ENCODE results near the gene LIPC.

LIPC gene

GRCh38 chr15:58553365-58553918 lies 121.7 kb downstream of the LIPC start:
- no peak for FAIRE-seq
- TF ChIP-seq POLR2A (IDR thresholded peaks at IDR 0.05; ENCODE audit: low read depth, low read length), result no peak
- no peak for DNase-seq (ENCODE audit: insufficient read length, low spot score)

GRCh38 chr15:58554758-58555157 lies 123.0 kb downstream of the LIPC start:
- FAIRE-seq (no peak), DNase-seq (ENCODE audit: insufficient read length, low spot score) (no peak)
- no peak for TF ChIP-seq POLR2A (IDR thresholded peaks at IDR 0.05; ENCODE audit: low read depth, low read length)

- no peak for TF ChIP-seq POLR2A (IDR thresholded peaks at IDR 0.05; ENCODE audit: low read depth, low read length)
- no peak for FAIRE-seq
- DNase-seq (ENCODE audit: insufficient read length, low spot score), result no peak
Measured at GRCh38 chr15:58555162-58556027, 123.6 kb downstream of the LIPC start.

- FAIRE-seq, result no peak
- TF ChIP-seq POLR2A (IDR thresholded peaks at IDR 0.05; ENCODE audit: low read depth, low read length), result no peak
- DNase-seq (ENCODE audit: insufficient read length, low spot score), result no peak
Measured at GRCh38 chr15:58556028-58556361, 124.2 kb downstream of the LIPC start.

GRCh38 chr15:58556541-58556940 lies 124.8 kb downstream of the LIPC start:
- FAIRE-seq (no peak), DNase-seq (ENCODE audit: insufficient read length, low spot score) (no peak)
- no peak for TF ChIP-seq POLR2A (IDR thresholded peaks at IDR 0.05; ENCODE audit: low read depth, low read length)

GRCh38 chr15:58558777-58559176 lies 127.0 kb downstream of the LIPC start:
- no peak for DNase-seq (ENCODE audit: insufficient read length, low spot score)
- no peak for TF ChIP-seq POLR2A (IDR thresholded peaks at IDR 0.05; ENCODE audit: low read depth, low read length)
- no peak for FAIRE-seq

GRCh38 chr15:58559904-58560588 lies 128.3 kb downstream of the LIPC start:
- FAIRE-seq (no peak), DNase-seq (ENCODE audit: insufficient read length, low spot score) (no peak)
- TF ChIP-seq POLR2A (IDR thresholded peaks at IDR 0.05; ENCODE audit: low read depth, low read length), result no peak

- FAIRE-seq (no peak), DNase-seq (ENCODE audit: insufficient read length, low spot score) (no peak)
- TF ChIP-seq POLR2A (IDR thresholded peaks at IDR 0.05; ENCODE audit: low read depth, low read length), result no peak
Measured at GRCh38 chr15:58561321-58561720, 129.5 kb downstream of the LIPC start.

GRCh38 chr15:58562135-58562534 lies 130.3 kb downstream of the LIPC start:
- FAIRE-seq (no peak), DNase-seq (ENCODE audit: insufficient read length, low spot score) (no peak)
- TF ChIP-seq POLR2A (IDR thresholded peaks at IDR 0.05; ENCODE audit: low read depth, low read length), result no peak

GRCh38 chr15:58564981-58565380 lies 133.2 kb downstream of the LIPC start:
- FAIRE-seq, result no peak
- DNase-seq (ENCODE audit: insufficient read length, low spot score), result no peak

GRCh38 chr15:58565619-58566018 lies 133.8 kb downstream of the LIPC start:
- DNase-seq (ENCODE audit: insufficient read length, low spot score) (no peak), FAIRE-seq (no peak)
- TF ChIP-seq POLR2A (IDR thresholded peaks at IDR 0.05; ENCODE audit: low read depth, low read length), result no peak

More at GRCh38 chr15:58564981-58565380, 133.2 kb downstream of the LIPC start:
- no peak for TF ChIP-seq POLR2A (IDR thresholded peaks at IDR 0.05; ENCODE audit: low read depth, low read length)

GRCh38 chr15:58566029-58566428 lies 134.2 kb downstream of the LIPC start:
- FAIRE-seq, result no peak
- TF ChIP-seq POLR2A (IDR thresholded peaks at IDR 0.05; ENCODE audit: low read depth, low read length), result no peak
- DNase-seq (ENCODE audit: insufficient read length, low spot score), result no peak

GRCh38 chr15:58568157-58568571 lies 136.4 kb downstream of the LIPC start:
- FAIRE-seq, result no peak
- TF ChIP-seq POLR2A (IDR thresholded peaks at IDR 0.05; ENCODE audit: low read depth, low read length), result no peak

GRCh38 chr15:58569455-58569854 lies 137.7 kb downstream of the LIPC start:
- FAIRE-seq, result no peak
- DNase-seq (ENCODE audit: insufficient read length, low spot score), result no peak
- TF ChIP-seq POLR2A (IDR thresholded peaks at IDR 0.05; ENCODE audit: low read depth, low read length), result no peak

More at GRCh38 chr15:58568157-58568571, 136.4 kb downstream of the LIPC start:
- no peak for DNase-seq (ENCODE audit: insufficient read length, low spot score)
